Prostate gland (tissue), 2 donors: ENCODE measurements around the gene TRMT1. TPM values are rescaled to one million over a fixed set of nuclear protein-coding genes. Genes with fewer than 3 reads are reported as not detected.

Source experiments
- DNase-seq: peaks from one replicate; pipeline ENCODE4 v3.0.0-alpha.2; 2019; ENCODE audit warnings: low spot score
- H3K27ac ChIP-seq, 2 donors: fragments of 200-600 bp; sonication (generic); 2 replicates each; pipeline ENCODE4 v1.5.1; 2017 to 2019
- H3K27me3 ChIP-seq: fragments of 200-600 bp; sonication (generic); replicated peaks from 2 replicates; pipeline ENCODE4 v1.5.1; 2019; ENCODE audit not compliant: insufficient read depth
- H3K36me3 ChIP-seq, 2 donors: fragments of 200-600 bp; sonication (generic); 1 replicate in 1 of 2; 2 replicates in 1 of 2; pipeline versions ENCODE4 v1.5.1 to v1.8.1; 2017 to 2019
- H3K4me1 ChIP-seq: fragments of 200-600 bp; sonication (generic); replicated peaks from 2 replicates; pipeline ENCODE4 v1.5.1; 2019
- H3K4me3 ChIP-seq, 2 donors: fragments of 200-600 bp; sonication (generic); 2 replicates each; pipeline ENCODE4 v1.5.1; 2017 to 2019
- H3K9me3 ChIP-seq: fragments of 200-600 bp; sonication (generic); 2 replicates; pipeline ENCODE4 v1.5.1; 2017
- POLR2A ChIP-seq: fragments of 450-650 bp; IDR thresholded peaks from one replicate; pipeline ENCODE4 v1.6.1; 2016; ENCODE audit warnings: antibody characterized with exemption, mild to moderate bottlenecking
- POLR2AphosphoS5 ChIP-seq: sonication (generic); formaldehyde crosslinking; IDR thresholded peaks from one replicate; pipeline ENCODE4 v1.6.1; 2017; ENCODE audit warnings: antibody characterized with exemption
- WGBS: methylation state at CpG from one replicate; pipeline ENCODE4 v1.1.5; 2018; 5-methylcytosine and 5-hydroxymethylcytosine counted together
- intact Hi-C: fragments of 100-400 bp; cut with DNase I; formaldehyde crosslinking; loops from one replicate; pipeline ENCODE4 v1.14.2; 2022
- total RNA-seq, 2 donors: library from RNA; depleted of rRNA; stranded (reverse); fragments of >200 nt; gene quantifications; one replicate each; pipeline ENCODE4 v1.1.0, GENCODE V29; 2016
- TF ChIP-seq, protein P1 (sequence below), 4 experiments: fragments of 200-600 bp in 2 of 4; fragments of 450-650 bp in 2 of 4; sonication (generic) in 2 of 4; IDR thresholded peaks; 1 replicate in 3 of 4; 2 replicates in 1 of 4; pipeline ENCODE4 v1.5.1; 2016 to 2019; ENCODE audit warnings: antibody characterized with exemption in 4 of 4, mild to moderate bottlenecking in 2 of 4, moderate library complexity in 2 of 4

Gene TRMT1
- total RNA-seq, 2 donors from 2014 or later = 23.3 to 55.4 TPM

GRCh38 chr19:13122980-13123957 is 6.7 kb upstream of the TRMT1 start:
- no peaks in the 10 kb centered on the region for H3K9me3 ChIP-seq
- intact Hi-C loops = no loop called here
- H3K27ac ChIP-seq = no peak overlapping the region
- H3K4me3 ChIP-seq = no peak overlapping the region
- DNase-seq = no peak
- no peaks in the 10 kb centered on the region for H3K4me1 ChIP-seq
- H3K27me3 ChIP-seq = no peaks in the 10 kb centered on the region
- WGBS = 86% methylated on average over 20 of the region's 20 CpGs
- TF ChIP-seq POLR2AphosphoS5 = no peak
- TF ChIP-seq, protein P1, sequence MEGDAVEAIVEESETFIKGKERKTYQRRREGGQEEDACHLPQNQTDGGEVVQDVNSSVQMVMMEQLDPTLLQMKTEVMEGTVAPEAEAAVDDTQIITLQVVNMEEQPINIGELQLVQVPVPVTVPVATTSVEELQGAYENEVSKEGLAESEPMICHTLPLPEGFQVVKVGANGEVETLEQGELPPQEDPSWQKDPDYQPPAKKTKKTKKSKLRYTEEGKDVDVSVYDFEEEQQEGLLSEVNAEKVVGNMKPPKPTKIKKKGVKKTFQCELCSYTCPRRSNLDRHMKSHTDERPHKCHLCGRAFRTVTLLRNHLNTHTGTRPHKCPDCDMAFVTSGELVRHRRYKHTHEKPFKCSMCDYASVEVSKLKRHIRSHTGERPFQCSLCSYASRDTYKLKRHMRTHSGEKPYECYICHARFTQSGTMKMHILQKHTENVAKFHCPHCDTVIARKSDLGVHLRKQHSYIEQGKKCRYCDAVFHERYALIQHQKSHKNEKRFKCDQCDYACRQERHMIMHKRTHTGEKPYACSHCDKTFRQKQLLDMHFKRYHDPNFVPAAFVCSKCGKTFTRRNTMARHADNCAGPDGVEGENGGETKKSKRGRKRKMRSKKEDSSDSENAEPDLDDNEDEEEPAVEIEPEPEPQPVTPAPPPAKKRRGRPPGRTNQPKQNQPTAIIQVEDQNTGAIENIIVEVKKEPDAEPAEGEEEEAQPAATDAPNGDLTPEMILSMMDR (IDR thresholded peaks at IDR 0.05) = no peak
- no peaks in the 10 kb centered on the region for H3K36me3 ChIP-seq

GRCh38 chr19:13122275-13122878 is 5.8 kb upstream of the TRMT1 start:
- H3K27me3 ChIP-seq = no peaks in the 10 kb centered on the region
- WGBS = 88% methylated on average over 13 of the region's 13 CpGs
- H3K9me3 ChIP-seq = no peaks in the 10 kb centered on the region
- intact Hi-C loops = no loop called here
- no peak overlapping the region for H3K4me3 ChIP-seq
- H3K4me1 ChIP-seq = no peaks in the 10 kb centered on the region
- TF ChIP-seq POLR2AphosphoS5 (no peak), POLR2A (no peak)
- TF ChIP-seq, protein P1 (IDR thresholded peaks at IDR 0.05) = no peak
- no peak overlapping the region for H3K27ac ChIP-seq
- no peaks in the 10 kb centered on the region for H3K36me3 ChIP-seq
- DNase-seq = no peak

DNA sequence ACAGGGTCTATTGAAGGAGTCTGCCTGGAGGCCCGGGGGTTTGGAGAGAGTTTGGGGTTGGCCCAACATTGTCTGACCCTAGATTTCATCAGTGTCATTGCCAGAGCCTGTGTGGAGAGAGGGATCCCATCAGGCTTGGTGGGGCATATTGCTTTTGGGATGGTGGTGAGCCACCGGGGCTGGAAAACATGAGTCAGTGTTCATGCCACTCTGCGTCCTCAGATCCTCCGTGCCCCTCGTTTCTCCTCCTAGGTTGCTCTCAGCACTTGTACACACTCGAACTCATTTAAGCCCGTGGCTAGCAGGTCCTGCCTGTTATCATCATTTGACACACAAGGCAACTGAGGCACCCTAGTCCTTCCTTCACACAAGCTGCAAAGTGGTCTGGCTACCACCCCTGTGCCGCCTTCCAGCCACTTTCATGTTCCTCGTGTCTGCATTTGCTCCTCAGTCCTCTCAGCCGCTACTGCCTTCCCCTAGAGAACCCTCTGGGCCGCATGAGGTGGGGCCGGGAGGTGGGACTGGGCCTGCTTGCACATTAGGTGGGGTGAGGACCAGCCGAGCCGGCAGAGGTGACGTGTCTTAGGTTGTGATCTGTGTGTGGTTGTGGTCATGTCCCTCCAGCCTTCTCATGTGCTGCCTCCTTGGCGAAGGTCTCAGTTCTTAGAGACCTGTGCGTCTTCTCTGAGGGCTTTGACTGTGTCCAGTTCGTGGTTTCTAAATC is 5.2 kb upstream of the TRMT1 start:
- 85% methylated on average over 18 of the region's 18 CpGs for WGBS
- no peaks in the 10 kb centered on the region for H3K4me1 ChIP-seq
- intact Hi-C loops = no loop called here
- no peaks in the 10 kb centered on the region for H3K36me3 ChIP-seq
- no peak for DNase-seq
- TF ChIP-seq, protein P1 (IDR thresholded peaks at IDR 0.05) = no peak
- no peak for TF ChIP-seq POLR2AphosphoS5
- TF ChIP-seq POLR2A = no peak
- no peaks in the 10 kb centered on the region for H3K9me3 ChIP-seq
- no peaks in the 10 kb centered on the region for H3K27me3 ChIP-seq
- H3K27ac ChIP-seq = no peak overlapping the region
- H3K4me3 ChIP-seq = no peak overlapping the region

DNA sequence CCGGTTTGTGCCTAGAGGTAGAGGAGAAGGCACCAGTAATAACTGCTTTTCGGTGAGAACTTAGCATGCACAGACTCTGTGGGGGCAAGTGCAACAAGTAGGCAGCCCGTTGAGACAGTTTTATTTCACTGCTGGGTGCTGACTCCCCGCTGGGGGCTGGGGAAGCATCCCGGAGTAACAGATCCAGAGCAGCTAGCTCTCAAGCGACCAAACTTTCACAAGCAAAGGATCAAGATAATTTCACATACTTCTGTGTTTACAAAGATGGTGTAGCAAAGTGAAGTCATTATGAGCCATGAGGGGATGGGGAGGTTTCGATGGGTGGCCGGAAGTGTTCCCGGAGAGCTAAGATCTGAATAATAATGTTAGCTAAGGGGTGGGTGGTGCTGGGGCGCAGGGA is 4.3 kb upstream of the TRMT1 start:
- TF ChIP-seq POLR2AphosphoS5 = no peak
- TF ChIP-seq POLR2A = no peak
- TF ChIP-seq, protein P1 (IDR thresholded peaks at IDR 0.05) = no peak
- Histone ChIP-seq H3K9me3 (no peaks in the 10 kb centered on the region), H3K36me3 (no peaks in the 10 kb centered on the region), H3K4me1 (peaks cover 3% of the 10 kb centered on the region), H3K27ac (no peak overlapping the region), H3K4me3 (no peak overlapping the region), H3K27me3 (no peaks in the 10 kb centered on the region)
- WGBS = 66% methylated on average over 10 of the region's 10 CpGs
- intact Hi-C loops = no loop called here
- no peak for DNase-seq
